ENCODE results near the gene ADCY5. TPM values are rescaled to one million over a fixed set of nuclear protein-coding genes. Genes with fewer than 3 reads are reported as not detected.

The ADCY5 gene
- total RNA-seq, 1 experiment from 2014 or later, result 0.24 TPM

DNA sequence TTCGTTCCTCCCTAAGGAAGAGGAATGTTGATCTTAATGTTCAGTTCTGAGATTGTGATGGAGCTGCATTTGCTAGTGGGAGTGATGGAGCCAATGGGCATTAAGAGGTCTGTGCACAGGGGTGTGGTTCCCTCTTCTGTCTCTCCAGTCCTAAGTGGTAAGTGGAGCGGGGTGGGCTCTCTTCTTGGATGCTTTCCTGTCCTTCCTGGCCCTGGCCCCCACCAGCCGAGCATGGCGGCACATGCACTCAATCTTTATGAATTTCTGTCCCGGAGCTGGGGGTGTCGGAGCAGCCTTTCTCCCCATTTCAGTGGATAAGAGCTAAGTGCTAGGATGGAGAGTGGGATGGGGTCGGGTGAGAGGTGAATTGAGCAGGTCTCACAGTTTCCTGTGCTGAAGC is 37.6 kb upstream of the ADCY5 start:
- no peaks in the 10 kb centered on the region for H3K79me2 ChIP-seq (ENCODE audit: low read depth)
- BruUV-seq (replicated peaks), result no TSS peak
- H3F3A ChIP-seq (ENCODE audit: insufficient read depth, low read depth), result 0 out of 2 replicates have a peak, but pooled peaks cover 3% of the 10 kb centered on the region
- H3K9me3 ChIP-seq (ENCODE audit: insufficient read depth, low read depth), result no peaks in the 10 kb centered on the region
- H4K20me1 ChIP-seq (ENCODE audit: insufficient read depth), result no peaks in the 10 kb centered on the region
- H3K27me3 ChIP-seq (ENCODE audit: insufficient read depth, low read depth), result no peaks in the 10 kb centered on the region
- TF ChIP-seq EZH2 (IDR thresholded peaks at IDR 0.05; ENCODE audit: low read depth) (no peak), CTCF (conservative IDR thresholded peaks at IDR 0.05) (no peak)
- H2AFZ ChIP-seq, result no peak overlapping the region
- no peaks in the 10 kb centered on the region for H3K36me3 ChIP-seq (ENCODE audit: low read depth)
- no peak overlapping the region for H3K4me2 ChIP-seq
- DNase-seq, result no peak
- ChIA-PET POLR2A (ENCODE audit: unreplicated experiment) (no interaction called here), CTCF (no interaction called here)
- intact Hi-C loops (cut with micrococcal nuclease; ENCODE audit: unreplicated experiment), result no loop called here
- H3K27ac ChIP-seq, result no peak overlapping the region
- no peaks in the 10 kb centered on the region for H3K4me1 ChIP-seq (replicated peaks; ENCODE audit: insufficient read depth)
- no peak overlapping the region for H3K4me3 ChIP-seq
- no peaks in the 10 kb centered on the region for H3K9me2 ChIP-seq (ENCODE audit: insufficient read depth)

- Histone ChIP-seq H3K4me1 (replicated peaks; ENCODE audit: insufficient read depth) (no peaks in the 10 kb centered on the region), H4K20me1 (ENCODE audit: insufficient read depth) (no peaks in the 10 kb centered on the region), H3K36me3 (ENCODE audit: low read depth) (no peaks in the 10 kb centered on the region), H3K79me2 (ENCODE audit: low read depth) (no peaks in the 10 kb centered on the region), H3K4me2 (no peak overlapping the region), H3F3A (ENCODE audit: insufficient read depth, low read depth) (0 out of 2 replicates have a peak, but pooled peaks cover 3% of the 10 kb centered on the region), H3K27ac (no peak overlapping the region), H3K9me3 (ENCODE audit: insufficient read depth, low read depth) (no peaks in the 10 kb centered on the region), H3K4me3 (no peak overlapping the region), H2AFZ (no peak overlapping the region), H3K9me2 (ENCODE audit: insufficient read depth) (no peaks in the 10 kb centered on the region), H3K27me3 (ENCODE audit: insufficient read depth, low read depth) (no peaks in the 10 kb centered on the region)
- ChIA-PET POLR2A (ENCODE audit: unreplicated experiment) (no interaction called here), CTCF (no interaction called here)
- no peak for TF ChIP-seq CTCF (conservative IDR thresholded peaks at IDR 0.05)
- TF ChIP-seq EZH2 (IDR thresholded peaks at IDR 0.05; ENCODE audit: low read depth), result no peak
- intact Hi-C loops (cut with micrococcal nuclease; ENCODE audit: unreplicated experiment), result no loop called here
- DNase-seq, result no peak
- BruUV-seq (replicated peaks), result no TSS peak
Measured at GRCh38 chr3:123485551-123485950, 36.7 kb upstream of the ADCY5 start.

DNA sequence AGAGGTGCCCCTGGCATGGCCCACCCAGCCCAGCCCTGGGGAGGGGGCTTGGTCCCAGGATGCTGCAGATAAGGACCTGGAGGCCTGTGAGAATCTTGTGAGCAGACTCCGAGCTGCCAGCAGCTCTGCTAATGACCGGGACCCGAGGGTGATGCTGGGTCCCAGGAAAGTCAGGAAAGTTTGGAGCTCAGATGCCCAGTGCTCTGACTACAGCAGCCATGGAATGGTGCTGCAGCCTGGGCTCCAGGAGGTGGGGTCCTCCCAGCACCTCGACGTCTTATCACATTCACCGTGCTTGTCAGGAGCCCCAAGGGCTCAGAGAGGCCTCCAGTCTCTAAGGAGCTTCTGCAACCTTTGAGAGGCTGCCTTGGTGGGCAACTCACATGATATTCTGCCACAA is 34.3 kb upstream of the ADCY5 start:
- Histone ChIP-seq H3K4me2 (no peak overlapping the region), H3K79me2 (ENCODE audit: low read depth) (no peaks in the 10 kb centered on the region), H3F3A (ENCODE audit: insufficient read depth, low read depth) (no peaks in the 10 kb centered on the region), H3K9me2 (ENCODE audit: insufficient read depth) (no peaks in the 10 kb centered on the region), H4K20me1 (ENCODE audit: insufficient read depth) (no peaks in the 10 kb centered on the region), H3K9me3 (ENCODE audit: insufficient read depth, low read depth) (no peaks in the 10 kb centered on the region), H3K27me3 (ENCODE audit: insufficient read depth, low read depth) (no peaks in the 10 kb centered on the region), H3K4me3 (no peak overlapping the region), H3K27ac (no peak overlapping the region), H2AFZ (no peak overlapping the region), H3K4me1 (replicated peaks; ENCODE audit: insufficient read depth) (no peaks in the 10 kb centered on the region), H3K36me3 (ENCODE audit: low read depth) (no peaks in the 10 kb centered on the region)
- DNase-seq, result no peak
- intact Hi-C loops (cut with micrococcal nuclease; ENCODE audit: unreplicated experiment), result no loop called here
- POLR2A ChIA-PET (ENCODE audit: unreplicated experiment), result no interaction called here
- no peak for TF ChIP-seq CTCF (conservative IDR thresholded peaks at IDR 0.05)
- TF ChIP-seq EZH2 (IDR thresholded peaks at IDR 0.05; ENCODE audit: low read depth), result no peak
- CTCF ChIA-PET, result no interaction called here
- BruUV-seq (replicated peaks), result no TSS peak
